Measurements from ENCODE around the gene SEC63.

Gene SEC63

DNA sequence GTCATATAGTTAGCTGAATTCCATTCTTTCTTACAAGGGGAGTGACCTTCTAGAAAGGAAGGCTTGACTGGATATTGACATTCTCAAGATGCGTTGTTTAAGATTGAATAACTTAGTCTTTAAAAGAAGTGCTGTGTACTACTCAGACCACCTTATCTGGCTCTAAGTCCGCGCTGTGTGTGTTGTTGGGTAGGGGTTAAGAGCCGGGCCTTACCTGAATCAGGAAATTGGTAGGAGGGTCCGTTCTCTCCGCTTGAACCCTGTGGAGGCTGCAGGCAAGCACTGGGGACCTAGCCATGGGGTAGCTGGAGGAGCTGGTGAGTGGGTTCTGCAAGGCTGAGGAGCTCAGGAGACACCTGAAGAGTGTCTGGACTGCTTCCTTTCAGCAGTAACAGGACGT is 124.9 kb downstream of the SEC63 start:
- no peak overlapping the region for H3K4me3 ChIP-seq (ENCODE audit: control insufficient read depth, low read depth, low read length)
- DNase-seq (ENCODE audit: low read depth), result no peak
- no peak for TF ChIP-seq CTCF (conservative IDR thresholded peaks at IDR 0.05; ENCODE audit: control insufficient read depth, insufficient read depth, low read depth, low read length)

GRCh38 chr6:107832151-107833056 is 125.6 kb downstream of the SEC63 start:
- no peak for TF ChIP-seq CTCF (conservative IDR thresholded peaks at IDR 0.05; ENCODE audit: control insufficient read depth, insufficient read depth, low read depth, low read length)
- H3K4me3 ChIP-seq (ENCODE audit: control insufficient read depth, low read depth, low read length), result no peak overlapping the region
- DNase-seq (ENCODE audit: low read depth), result no peak

- DNase-seq (ENCODE audit: low read depth), result no peak
- no peak for TF ChIP-seq CTCF (conservative IDR thresholded peaks at IDR 0.05; ENCODE audit: control insufficient read depth, insufficient read depth, low read depth, low read length)
- no peak overlapping the region for H3K4me3 ChIP-seq (ENCODE audit: control insufficient read depth, low read depth, low read length)
Measured at GRCh38 chr6:107830060-107830459, 127.9 kb downstream of the SEC63 start.

- no peak for TF ChIP-seq CTCF (conservative IDR thresholded peaks at IDR 0.05; ENCODE audit: control insufficient read depth, insufficient read depth, low read depth, low read length)
- DNase-seq (ENCODE audit: low read depth), result no peak
- no peak overlapping the region for H3K4me3 ChIP-seq (ENCODE audit: control insufficient read depth, low read depth, low read length)
Measured at GRCh38 chr6:107827541-107827940, 130.5 kb downstream of the SEC63 start.

DNA sequence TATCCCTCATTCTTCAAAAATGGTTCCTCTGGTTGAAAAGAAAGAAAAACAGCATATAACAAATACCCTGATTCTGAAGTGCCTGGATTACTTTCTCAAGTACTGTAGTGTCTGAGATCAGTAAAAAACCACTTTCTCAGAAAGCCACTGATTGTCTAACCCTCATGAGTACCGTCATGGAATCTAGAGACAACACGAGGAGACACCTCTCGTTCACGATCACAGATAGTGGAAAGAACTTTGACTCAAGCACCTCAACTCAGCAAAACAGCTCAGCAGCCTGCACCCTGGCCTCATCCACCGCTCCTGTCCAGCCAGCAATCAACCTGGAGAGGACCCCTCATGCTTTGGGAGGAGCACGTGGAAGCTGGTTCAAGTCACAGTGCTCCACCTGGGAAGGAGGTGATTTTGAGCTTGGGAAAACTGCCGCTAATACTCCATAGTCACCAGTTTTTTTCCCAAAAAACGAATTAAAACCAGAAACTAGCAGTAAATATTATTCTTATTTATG is 134.9 kb downstream of the SEC63 start:
- no peak for DNase-seq (ENCODE audit: low read depth)
- H3K4me3 ChIP-seq (ENCODE audit: control insufficient read depth, low read depth, low read length), result no peak overlapping the region
- TF ChIP-seq CTCF (conservative IDR thresholded peaks at IDR 0.05; ENCODE audit: control insufficient read depth, insufficient read depth, low read depth, low read length), result no peak

GRCh38 chr6:107822176-107823046 is 135.6 kb downstream of the SEC63 start:
- DNase-seq (ENCODE audit: low read depth), result no peak
- no peak overlapping the region for H3K4me3 ChIP-seq (ENCODE audit: control insufficient read depth, low read depth, low read length)
- no peak for TF ChIP-seq CTCF (conservative IDR thresholded peaks at IDR 0.05; ENCODE audit: control insufficient read depth, insufficient read depth, low read depth, low read length)

Measured in fibroblast of mammary gland (primary cell).